PC-3 (cell line): ENCODE results near the gene QPCTL. TPM values are rescaled to one million over a fixed set of nuclear protein-coding genes. Genes with fewer than 3 reads are reported as not detected.
A peak's percentile ranks its signal among the peaks of the same experiment; 100 is the strongest.

Experiments used
- ATAC-seq: fragments of 200-7000 bp; cut with Tn5 transposase; 2 replicates; pipeline ENCODE4 v1.9.1; 2020; ENCODE audit warnings: mild to moderate bottlenecking, moderate library complexity
- BruUV-seq: library from RNA; stranded (reverse); fragments of 400-500 nt; replicated peaks from 2 replicates; lab custom pipeline; 2021; lab: Mats Ljungman, UMichigan
- CTCF ChIA-PET: fragments of 300-600 bp; sonication (Branson Sonifier 250); formaldehyde crosslinking; loops from one replicate; lab custom pipeline; 2022; ENCODE audit warnings: antibody characterized with exemption; lab: Charles Lee
- POLR2A ChIA-PET: fragments of 300-600 bp; sonication (Branson Sonifier 250); formaldehyde crosslinking; loops from one replicate; lab custom pipeline; 2022; ENCODE audit warnings: antibody characterized with exemption; ENCODE audit not compliant: unreplicated experiment; lab: Charles Lee
- DNase-seq: peaks from one replicate; pipeline ENCODE4 v3.0.0-alpha.2; 2015
- H2AFZ ChIP-seq: fragments of 300-600 bp; sonication (generic); 2 replicates; pipeline ENCODE4 v1.6.0; 2016; ENCODE audit warnings: antibody characterized with exemption, low read length
- H3F3A ChIP-seq: fragments of 300-600 bp; sonication (generic); one replicate; pipeline ENCODE4 v1.6.0; 2017; ENCODE audit warnings: antibody characterized with exemption, low read length, control low read depth, mild to moderate bottlenecking; ENCODE audit not compliant: unreplicated experiment
- H3K27ac ChIP-seq: fragments of 300-600 bp; sonication (generic); 2 replicates; pipeline ENCODE4 v1.5.1; 2016; ENCODE audit warnings: mild to moderate bottlenecking, low read length
- H3K27me3 ChIP-seq: fragments of 300-600 bp; sonication (generic); 2 replicates; pipeline ENCODE4 v1.6.1; 2016; ENCODE audit warnings: low read length, mixed read lengths
- H3K36me3 ChIP-seq: fragments of 300-600 bp; sonication (generic); 2 replicates; pipeline ENCODE4 v1.6.1; 2016; ENCODE audit warnings: low read depth, mixed run types, low read length, mixed read lengths
- H3K4me1 ChIP-seq: fragments of 300-600 bp; sonication (generic); 2 replicates; pipeline ENCODE4 v1.5.1; 2016; ENCODE audit warnings: low read length; ENCODE audit not compliant: insufficient read depth
- H3K4me2 ChIP-seq: fragments of 300-600 bp; sonication (generic); 2 replicates; pipeline ENCODE4 v1.6.0; 2016; ENCODE audit warnings: low read length
- H3K4me3 ChIP-seq: fragments of 300-600 bp; sonication (generic); 2 replicates; pipeline ENCODE4 v1.5.1; 2016; ENCODE audit warnings: mild to moderate bottlenecking, low read length, mixed read lengths
- H3K79me2 ChIP-seq: fragments of 300-600 bp; sonication (generic); 2 replicates; pipeline ENCODE4 v1.6.1; 2017; ENCODE audit warnings: low read length, mixed read lengths
- H3K9ac ChIP-seq: fragments of 300-600 bp; sonication (generic); 2 replicates; pipeline ENCODE4 v1.6.0; 2016; ENCODE audit warnings: mild to moderate bottlenecking, low read length
- H3K9me2 ChIP-seq: fragments of 300-600 bp; sonication (generic); replicated peaks from 2 replicates; pipeline ENCODE4 v1.6.1; 2016; ENCODE audit warnings: mixed run types, low read length, mixed read lengths
- H3K9me3 ChIP-seq: fragments of 300-600 bp; sonication (generic); 2 replicates; pipeline ENCODE4 v1.6.1; 2016; ENCODE audit warnings: low read length, mixed read lengths
- H4K20me1 ChIP-seq: fragments of 300-600 bp; sonication (generic); 2 replicates; pipeline ENCODE4 v1.6.1; 2016; ENCODE audit warnings: low read length, mixed read lengths
- EZH2 ChIP-seq: fragments of 300-600 bp; sonication (generic); IDR thresholded peaks from one replicate; pipeline ENCODE4 v1.6.1; 2017; ENCODE audit warnings: antibody characterized with exemption, mild to moderate bottlenecking, low read length; ENCODE audit not compliant: unreplicated experiment
- EZH2phosphoT487 ChIP-seq: fragments of 300-600 bp; sonication (generic); IDR thresholded peaks from 2 replicates; pipeline ENCODE4 v1.6.1; 2018; ENCODE audit warnings: mild to moderate bottlenecking, antibody characterized with exemption, low read length, borderline replicate concordance
- intact Hi-C: fragments of 100-400 bp; cut with micrococcal nuclease; formaldehyde crosslinking; loops from 2 replicates; pipeline ENCODE4 v1.9.0; 2023
- total RNA-seq: library from RNA; depleted of rRNA; stranded (reverse); fragments of >200 nt; gene quantifications from 2 replicates; pipeline ENCODE4 v1.2.3, GENCODE V29; 2014
- TF ChIP-seq, protein P1 (sequence below): fragments of 300-600 bp; sonication (generic); conservative IDR thresholded peaks from 2 replicates; pipeline ENCODE4 v1.5.1; 2017; ENCODE audit warnings: antibody characterized with exemption, low read depth, mild to moderate bottlenecking, low read length

Gene QPCTL
- total RNA-seq, 1 experiment from 2014 or later = 9.8 TPM

DNA sequence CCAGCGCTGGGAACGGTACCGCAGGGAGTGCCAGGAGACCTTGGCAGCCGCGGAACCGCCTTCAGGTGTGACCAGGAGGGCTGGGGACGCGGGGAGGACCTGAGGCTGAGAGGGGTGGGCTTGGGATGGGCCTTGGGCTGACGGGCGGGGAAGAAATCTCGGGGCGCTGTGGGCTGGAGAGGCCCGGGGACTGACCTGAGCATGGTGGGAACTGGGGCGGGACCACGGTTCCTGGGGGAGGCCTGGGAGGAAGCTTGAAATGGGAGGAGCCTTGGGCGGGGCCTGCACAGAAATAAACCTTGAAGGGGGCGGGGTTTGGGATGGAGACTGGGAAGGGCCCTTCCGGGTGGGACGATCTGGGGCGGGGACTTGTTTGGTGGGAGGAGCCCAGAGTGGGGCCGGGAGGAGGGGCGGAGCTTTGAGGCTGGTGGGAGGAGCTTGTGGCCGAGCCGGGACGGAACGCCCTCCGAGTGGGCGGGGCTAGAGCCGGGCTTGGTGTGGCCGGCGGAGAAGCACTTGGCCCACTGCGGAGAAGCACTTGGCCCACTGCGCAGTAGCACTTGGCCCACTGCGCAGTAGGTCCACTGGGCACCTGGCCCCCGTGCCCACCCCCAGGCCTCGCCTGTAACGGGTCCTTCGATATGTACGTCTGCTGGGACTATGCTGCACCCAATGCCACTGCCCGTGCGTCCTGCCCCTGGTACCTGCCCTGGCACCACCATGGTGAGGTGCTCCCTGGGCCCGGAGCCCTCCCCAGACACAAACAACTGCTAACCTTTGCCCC is 21.6 kb upstream of the QPCTL start:
- POLR2A ChIA-PET = interaction anchor here (0.6 kb wide), 1 partner anchor 23 kb away, joined by 3 read pairs; no protein-coding TSS in a partner anchor
- no peak overlapping the region for H3K9ac ChIP-seq

DNA sequence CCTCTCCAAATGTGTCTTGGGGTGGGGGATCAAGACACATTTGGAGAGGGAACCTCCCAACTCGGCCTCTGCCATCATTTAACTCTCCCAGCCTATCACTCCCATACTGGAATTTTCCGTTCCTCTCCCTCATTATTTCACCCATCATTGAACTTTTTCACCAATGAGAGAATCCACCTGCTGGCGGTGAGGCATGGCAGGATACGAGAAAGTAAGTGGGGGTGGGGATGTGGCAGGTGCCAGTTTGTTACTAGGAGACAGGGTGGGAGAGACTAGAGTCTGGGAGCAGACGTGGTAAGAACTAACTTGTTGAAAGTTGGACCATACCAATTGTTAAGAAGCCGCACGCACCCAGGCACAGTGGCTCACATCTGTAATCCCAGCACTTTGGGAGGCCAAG is 17.5 kb upstream of the QPCTL start:
- H3K9me3 ChIP-seq = no peaks in the 10 kb centered on the region
- ChIA-PET CTCF (no interaction called here), POLR2A (interaction anchor here (0.7 kb wide), 1 partner anchor 48 kb away, joined by 10 read pairs; no protein-coding TSS in a partner anchor)
- no peak overlapping the region for H3K4me3 ChIP-seq
- H3F3A ChIP-seq = no peaks in the 10 kb centered on the region
- no peaks in the 10 kb centered on the region for H4K20me1 ChIP-seq
- H3K4me2 ChIP-seq = no peak overlapping the region
- TF ChIP-seq EZH2 (no peak), EZH2phosphoT487 (no peak)
- TF ChIP-seq, protein P1, sequence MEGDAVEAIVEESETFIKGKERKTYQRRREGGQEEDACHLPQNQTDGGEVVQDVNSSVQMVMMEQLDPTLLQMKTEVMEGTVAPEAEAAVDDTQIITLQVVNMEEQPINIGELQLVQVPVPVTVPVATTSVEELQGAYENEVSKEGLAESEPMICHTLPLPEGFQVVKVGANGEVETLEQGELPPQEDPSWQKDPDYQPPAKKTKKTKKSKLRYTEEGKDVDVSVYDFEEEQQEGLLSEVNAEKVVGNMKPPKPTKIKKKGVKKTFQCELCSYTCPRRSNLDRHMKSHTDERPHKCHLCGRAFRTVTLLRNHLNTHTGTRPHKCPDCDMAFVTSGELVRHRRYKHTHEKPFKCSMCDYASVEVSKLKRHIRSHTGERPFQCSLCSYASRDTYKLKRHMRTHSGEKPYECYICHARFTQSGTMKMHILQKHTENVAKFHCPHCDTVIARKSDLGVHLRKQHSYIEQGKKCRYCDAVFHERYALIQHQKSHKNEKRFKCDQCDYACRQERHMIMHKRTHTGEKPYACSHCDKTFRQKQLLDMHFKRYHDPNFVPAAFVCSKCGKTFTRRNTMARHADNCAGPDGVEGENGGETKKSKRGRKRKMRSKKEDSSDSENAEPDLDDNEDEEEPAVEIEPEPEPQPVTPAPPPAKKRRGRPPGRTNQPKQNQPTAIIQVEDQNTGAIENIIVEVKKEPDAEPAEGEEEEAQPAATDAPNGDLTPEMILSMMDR = no peak
- no peak overlapping the region for H3K9ac ChIP-seq
- H3K36me3 ChIP-seq = no peaks in the 10 kb centered on the region
- H3K4me1 ChIP-seq = peaks cover 7% of the 10 kb centered on the region; the same call in 1 of the 2 replicates
- no peak for DNase-seq
- no peaks in the 10 kb centered on the region for H3K27me3 ChIP-seq
- no peak for ATAC-seq
- no TSS peak for BruUV-seq
- no peak overlapping the region for H2AFZ ChIP-seq
- intact Hi-C loops = no loop called here
- H3K9me2 ChIP-seq = no peaks in the 10 kb centered on the region
- H3K79me2 ChIP-seq = no peaks in the 10 kb centered on the region
- H3K27ac ChIP-seq = no peak overlapping the region

More for the DNA sequence above, 21.6 kb upstream of the QPCTL start:
- Histone ChIP-seq H3K4me2 (no peak overlapping the region; the same call in 1 of the 2 replicates), H3F3A (no peaks in the 10 kb centered on the region), H3K9me2 (no peaks in the 10 kb centered on the region), H2AFZ (no peak overlapping the region), H3K79me2 (no peaks in the 10 kb centered on the region), H3K9me3 (no peaks in the 10 kb centered on the region), H3K27me3 (no peaks in the 10 kb centered on the region), H3K4me3 (no peak overlapping the region), H3K27ac (no peak overlapping the region), H3K4me1 (peaks cover 5% of the 10 kb centered on the region), H4K20me1 (no peaks in the 10 kb centered on the region), H3K36me3 (no peaks in the 10 kb centered on the region)
- no peak for TF ChIP-seq EZH2phosphoT487
- TF ChIP-seq, protein P1 = no peak
- TF ChIP-seq EZH2 = no peak
- CTCF ChIA-PET = no interaction called here
- BruUV-seq = no TSS peak
- peak; percentile 26; the same call in 1 of the 2 replicates for ATAC-seq
- peak; percentile 71 for DNase-seq
- intact Hi-C loops = no loop called here

DNA sequence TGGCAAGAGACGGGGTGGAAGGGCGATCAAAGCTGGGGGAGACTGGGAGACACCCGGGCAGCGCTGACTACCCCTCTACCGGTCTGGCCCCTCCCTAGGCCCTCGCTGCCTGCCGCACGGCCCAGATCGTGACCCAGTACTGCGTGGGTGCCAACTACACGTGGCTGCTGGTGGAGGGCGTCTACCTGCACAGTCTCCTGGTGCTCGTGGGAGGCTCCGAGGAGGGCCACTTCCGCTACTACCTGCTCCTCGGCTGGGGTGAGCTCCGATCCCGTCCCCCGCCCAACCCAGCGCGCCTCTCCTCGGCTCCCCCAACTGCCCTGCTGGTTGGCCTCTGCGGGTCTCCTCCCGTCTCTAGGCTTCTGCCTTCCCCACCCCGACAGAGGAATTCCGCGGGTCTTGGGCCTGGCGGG is 15.6 kb upstream of the QPCTL start:
- intact Hi-C loops = no loop called here
- no peak overlapping the region for H3K9ac ChIP-seq
- H2AFZ ChIP-seq = peak overlapping the region; percentile 61; the same call in 1 of the 2 replicates

More for the DNA sequence above, 15.6 kb upstream of the QPCTL start:
- peak overlapping the region; percentile 71 for H3K4me2 ChIP-seq
- H3F3A ChIP-seq = no peaks in the 10 kb centered on the region
- no peaks in the 10 kb centered on the region for H3K79me2 ChIP-seq
- H3K36me3 ChIP-seq = no peaks in the 10 kb centered on the region
- ChIA-PET CTCF (interaction anchor here (1.1 kb wide), 1 partner anchor 35 kb away, joined by 12 read pairs; no protein-coding TSS in a partner anchor), POLR2A (interaction anchor here (0.7 kb wide), 1 partner anchor 18 kb away, joined by 5 read pairs; no protein-coding TSS in a partner anchor)
- H3K4me3 ChIP-seq = peak overlapping the region; percentile 68; the same call in 1 of the 2 replicates
- H3K9me2 ChIP-seq = no peaks in the 10 kb centered on the region
- TF ChIP-seq EZH2 = no peak
- H3K4me1 ChIP-seq = peaks cover 7% of the 10 kb centered on the region; the same call in 1 of the 2 replicates
- H3K9me3 ChIP-seq = no peaks in the 10 kb centered on the region
- no TSS peak for BruUV-seq
- ATAC-seq = peak; percentile 10
- H3K27me3 ChIP-seq = no peaks in the 10 kb centered on the region
- no peak overlapping the region for H3K27ac ChIP-seq
- no peaks in the 10 kb centered on the region for H4K20me1 ChIP-seq
- DNase-seq = no peak
